ENCODE data around the gene LCE1C. TPM values are rescaled to one million over a fixed set of nuclear protein-coding genes. Genes with fewer than 3 reads are reported as not detected.

Gene LCE1C
- total and polyA plus RNA-seq, 2 of the 4 experiments (the other 2 are of a cell fraction): not detected

DNA sequence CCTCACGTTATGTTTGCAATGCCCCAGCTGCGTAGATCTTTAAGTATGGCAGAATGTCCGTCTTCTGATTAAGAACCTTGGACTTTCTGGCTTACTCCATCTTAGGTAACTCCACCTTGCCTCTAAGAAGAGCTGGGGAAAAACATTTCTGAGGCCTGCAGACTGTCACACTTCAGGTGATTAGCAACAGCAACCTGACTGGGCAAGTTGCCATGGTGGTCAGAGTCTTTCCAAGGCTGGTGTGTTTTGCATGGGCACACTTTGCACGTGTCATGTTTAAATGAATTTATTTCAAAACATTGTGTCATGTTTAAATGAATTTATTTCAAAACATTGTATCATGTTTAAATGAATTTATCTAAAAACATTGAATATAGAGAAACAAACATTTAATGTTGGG lies 47.8 kb downstream of the LCE1C start:
- Histone ChIP-seq H4K20me1 (ENCODE audit: insufficient read depth, low read length) (no peaks in the 10 kb centered on the region), H2BK15ac (ENCODE audit: low read depth, low read length) (no peak overlapping the region), H3K27me3 (ENCODE audit: control insufficient read depth, insufficient read depth, low read length) (no peaks in the 10 kb centered on the region), H3K36me3 (ENCODE audit: control insufficient read depth, insufficient read depth, low read length) (no peaks in the 10 kb centered on the region), H2AK9ac (replicated peaks; ENCODE audit: low read depth, low read length, poor library complexity) (no peak overlapping the region), H4K5ac (ENCODE audit: low read depth, low read length) (no peak overlapping the region), H3K4me1 (ENCODE audit: control insufficient read depth, insufficient read depth, low read length) (no peaks in the 10 kb centered on the region), H3K14ac (replicated peaks; ENCODE audit: low read depth, low read length) (no peak overlapping the region), H2AFZ (replicated peaks; ENCODE audit: low read length, poor library complexity) (no peak overlapping the region), H3K23ac (ENCODE audit: low read depth, low read length) (no peak overlapping the region), H2BK20ac (ENCODE audit: low read depth, low read length) (no peak overlapping the region), H3K56ac (ENCODE audit: extremely low read depth, insufficient read depth, low read length) (no peak overlapping the region), H3K4me2 (ENCODE audit: low read depth, low read length) (no peak overlapping the region), H3K18ac (ENCODE audit: low read depth, low read length) (no peak overlapping the region), H4K91ac (ENCODE audit: insufficient read depth, low read depth, low read length) (no peak overlapping the region), H3K9me3 (ENCODE audit: control insufficient read depth, insufficient read depth, low read length) (no peaks in the 10 kb centered on the region; the same call in 1 of the 2 replicates), H3K9ac (ENCODE audit: low read depth, low read length) (no peak overlapping the region), H3K4ac (ENCODE audit: low read depth, low read length) (no peak overlapping the region), H3K4me3 (ENCODE audit: insufficient read depth, low read depth, low read length) (no peak overlapping the region), H3K9me1 (ENCODE audit: insufficient read depth, low read length) (no peaks in the 10 kb centered on the region), H2BK5ac (ENCODE audit: low read depth, low read length, poor library complexity, severe bottlenecking) (no peak overlapping the region), H2AK5ac (ENCODE audit: low read depth, low read length) (no peak overlapping the region), H4K8ac (ENCODE audit: low read depth in 2 of 2, low read length in 2 of 2) (no peak overlapping the region), H3K27ac (ENCODE audit: insufficient read depth, low read length) (no peak overlapping the region), H2BK120ac (ENCODE audit: low read depth, low read length) (no peak overlapping the region), H3K79me1 (ENCODE audit: low read depth in 1 of 2, low read length in 2 of 2) (no peaks in the 10 kb centered on the region)
- POLR2A ChIA-PET (ENCODE audit: unreplicated experiment): no interaction called here
- ATAC-seq (ENCODE audit: low read depth) (no peak), DNase-seq (no peak)
- no peak for TF ChIP-seq MAFK (IDR thresholded peaks at IDR 0.05; ENCODE audit: low read depth, low read length)
- TF ChIP-seq FOS (IDR thresholded peaks at IDR 0.05; ENCODE audit: low read depth, low read length): no peak
- TF ChIP-seq, protein P1, sequence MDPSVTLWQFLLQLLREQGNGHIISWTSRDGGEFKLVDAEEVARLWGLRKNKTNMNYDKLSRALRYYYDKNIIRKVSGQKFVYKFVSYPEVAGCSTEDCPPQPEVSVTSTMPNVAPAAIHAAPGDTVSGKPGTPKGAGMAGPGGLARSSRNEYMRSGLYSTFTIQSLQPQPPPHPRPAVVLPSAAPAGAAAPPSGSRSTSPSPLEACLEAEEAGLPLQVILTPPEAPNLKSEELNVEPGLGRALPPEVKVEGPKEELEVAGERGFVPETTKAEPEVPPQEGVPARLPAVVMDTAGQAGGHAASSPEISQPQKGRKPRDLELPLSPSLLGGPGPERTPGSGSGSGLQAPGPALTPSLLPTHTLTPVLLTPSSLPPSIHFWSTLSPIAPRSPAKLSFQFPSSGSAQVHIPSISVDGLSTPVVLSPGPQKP (IDR thresholded peaks at IDR 0.05; ENCODE audit: borderline replicate concordance, low read depth, low read length): no peak
- TF ChIP-seq RFX5 (IDR thresholded peaks at IDR 0.05; ENCODE audit: low read depth, low read length): no peak
- no peak for TF ChIP-seq CTCF (conservative IDR thresholded peaks at IDR 0.05; ENCODE audit: low read depth, low read length)
- no peak for TF ChIP-seq RAD21 (IDR thresholded peaks at IDR 0.05; ENCODE audit: low read length)
- CTCF ChIA-PET: no interaction called here
- WGBS, 2 experiments (ENCODE audit: extremely low coverage in 2 of 2, insufficient read length in 1 of 2): no CpG with 5 or more reads among the region's 4 CpGs
- no TSS peak for BruUV-seq (replicated peaks)
- intact Hi-C loops (cut with micrococcal nuclease) (no loop called here), in situ Hi-C loops (cut with MboI; ENCODE audit: low sequenced_read_pairs) (no loop called here), dilution Hi-C loops (cut with HindIII; ENCODE audit: low sequenced_read_pairs, unreplicated experiment) (no loop called here)

Measured in IMR-90 (cell line).